ENCODE results near the gene DLX3. TPM values are rescaled to one million over a fixed set of nuclear protein-coding genes. Genes with fewer than 3 reads are reported as not detected.

The DLX3 gene
- total RNA-seq, 2 donors from 2014 or later = 0.12 TPM; not detected in 1

DNA sequence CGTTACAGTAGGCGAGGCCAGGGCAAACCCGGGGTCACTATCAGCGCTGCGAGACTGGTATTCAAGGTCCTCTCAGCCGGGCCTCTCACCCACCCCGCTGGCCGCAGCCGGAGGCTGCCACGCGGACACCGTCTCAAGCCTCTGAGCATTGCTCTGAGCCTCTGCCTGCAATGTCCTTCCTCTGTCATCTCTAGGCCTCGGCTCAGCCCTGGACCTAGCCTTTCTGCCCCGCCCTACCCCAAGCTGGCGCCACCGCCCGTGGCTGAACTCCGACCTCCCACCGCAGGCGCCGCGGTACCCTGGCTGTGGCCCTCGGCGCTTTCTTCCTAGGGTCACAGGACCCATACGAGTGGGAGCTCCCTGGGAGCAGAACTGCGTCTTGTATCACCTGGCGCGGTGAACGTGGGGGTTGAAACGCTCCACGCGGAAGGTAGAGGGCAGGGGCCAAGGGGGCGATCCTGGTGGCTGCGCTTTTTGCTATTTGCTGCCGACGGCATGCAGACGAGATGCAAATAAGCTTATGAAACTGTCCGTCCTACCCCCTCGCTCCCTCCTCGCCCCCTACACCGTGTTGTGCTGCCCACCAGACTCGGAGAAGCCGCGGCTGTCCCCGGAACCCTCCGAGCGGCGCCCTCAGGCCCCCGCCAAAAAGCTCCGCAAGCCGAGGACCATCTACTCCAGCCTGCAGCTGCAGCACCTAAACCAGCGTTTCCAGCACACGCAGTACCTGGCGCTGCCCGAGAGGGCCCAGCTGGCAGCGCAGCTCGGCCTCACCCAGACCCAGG is 22.3 kb downstream of the DLX3 start:
- Histone ChIP-seq H3K27ac (no peak overlapping the region), H3K36me3 (no peaks in the 10 kb centered on the region), H3K27me3 (peaks cover 22 to 59% of the 10 kb centered on the region in 2 donors), H3K4me1 (peaks cover 0 to 38% of the 10 kb centered on the region in 2 donors), H3K4me3 (peak overlapping the region in 1 of 2 donors; percentile 27), H3K9me3 (no peaks in the 10 kb centered on the region)
- TF ChIP-seq, protein P1, sequence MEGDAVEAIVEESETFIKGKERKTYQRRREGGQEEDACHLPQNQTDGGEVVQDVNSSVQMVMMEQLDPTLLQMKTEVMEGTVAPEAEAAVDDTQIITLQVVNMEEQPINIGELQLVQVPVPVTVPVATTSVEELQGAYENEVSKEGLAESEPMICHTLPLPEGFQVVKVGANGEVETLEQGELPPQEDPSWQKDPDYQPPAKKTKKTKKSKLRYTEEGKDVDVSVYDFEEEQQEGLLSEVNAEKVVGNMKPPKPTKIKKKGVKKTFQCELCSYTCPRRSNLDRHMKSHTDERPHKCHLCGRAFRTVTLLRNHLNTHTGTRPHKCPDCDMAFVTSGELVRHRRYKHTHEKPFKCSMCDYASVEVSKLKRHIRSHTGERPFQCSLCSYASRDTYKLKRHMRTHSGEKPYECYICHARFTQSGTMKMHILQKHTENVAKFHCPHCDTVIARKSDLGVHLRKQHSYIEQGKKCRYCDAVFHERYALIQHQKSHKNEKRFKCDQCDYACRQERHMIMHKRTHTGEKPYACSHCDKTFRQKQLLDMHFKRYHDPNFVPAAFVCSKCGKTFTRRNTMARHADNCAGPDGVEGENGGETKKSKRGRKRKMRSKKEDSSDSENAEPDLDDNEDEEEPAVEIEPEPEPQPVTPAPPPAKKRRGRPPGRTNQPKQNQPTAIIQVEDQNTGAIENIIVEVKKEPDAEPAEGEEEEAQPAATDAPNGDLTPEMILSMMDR (IDR thresholded peaks at IDR 0.05) = no peak
- no peak for DNase-seq (ENCODE audit: low spot score)

DNA sequence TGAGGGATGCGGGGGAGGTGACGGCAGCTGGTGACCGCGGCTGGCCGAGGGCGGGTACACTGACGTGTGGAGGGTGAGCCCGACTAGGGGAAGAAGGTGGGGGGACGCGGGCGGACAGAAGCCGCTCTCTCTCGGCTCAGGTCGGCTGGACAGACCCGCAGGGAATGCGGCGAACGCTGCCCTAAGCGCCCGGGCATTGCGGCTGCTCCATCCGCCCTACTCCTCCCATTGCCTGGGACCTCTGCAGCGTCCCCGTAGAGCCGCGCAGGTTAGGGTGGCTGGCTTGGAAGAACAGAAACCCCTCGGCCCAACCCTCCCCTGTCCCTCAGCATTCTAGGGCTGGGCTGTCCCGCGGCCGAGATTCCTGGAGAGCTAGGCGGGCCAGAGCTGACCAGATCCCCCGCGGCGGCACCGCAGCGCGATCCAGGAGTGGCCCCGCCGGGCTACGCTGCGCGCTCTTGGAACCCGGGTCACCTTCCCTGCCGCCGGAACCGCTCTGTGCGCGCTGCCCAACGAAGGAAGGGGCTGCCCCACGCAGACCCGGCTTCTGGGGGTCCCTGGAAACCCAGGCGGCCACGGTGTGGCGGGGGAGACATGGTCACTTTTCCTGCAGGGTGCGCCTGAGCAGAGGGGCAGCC is 23.1 kb downstream of the DLX3 start:
- no peaks in the 10 kb centered on the region for H3K36me3 ChIP-seq
- peaks cover 0 to 38% of the 10 kb centered on the region in 2 donors for H3K4me1 ChIP-seq
- H3K9me3 ChIP-seq = no peaks in the 10 kb centered on the region
- no peak for DNase-seq (ENCODE audit: low spot score)
- TF ChIP-seq, protein P1 (IDR thresholded peaks at IDR 0.05) = no peak
- H3K4me3 ChIP-seq = peak overlapping the region in 1 of 2 donors; percentile 27
- H3K27ac ChIP-seq = no peak overlapping the region
- peaks cover 27 to 62% of the 10 kb centered on the region in 2 donors for H3K27me3 ChIP-seq

DNA sequence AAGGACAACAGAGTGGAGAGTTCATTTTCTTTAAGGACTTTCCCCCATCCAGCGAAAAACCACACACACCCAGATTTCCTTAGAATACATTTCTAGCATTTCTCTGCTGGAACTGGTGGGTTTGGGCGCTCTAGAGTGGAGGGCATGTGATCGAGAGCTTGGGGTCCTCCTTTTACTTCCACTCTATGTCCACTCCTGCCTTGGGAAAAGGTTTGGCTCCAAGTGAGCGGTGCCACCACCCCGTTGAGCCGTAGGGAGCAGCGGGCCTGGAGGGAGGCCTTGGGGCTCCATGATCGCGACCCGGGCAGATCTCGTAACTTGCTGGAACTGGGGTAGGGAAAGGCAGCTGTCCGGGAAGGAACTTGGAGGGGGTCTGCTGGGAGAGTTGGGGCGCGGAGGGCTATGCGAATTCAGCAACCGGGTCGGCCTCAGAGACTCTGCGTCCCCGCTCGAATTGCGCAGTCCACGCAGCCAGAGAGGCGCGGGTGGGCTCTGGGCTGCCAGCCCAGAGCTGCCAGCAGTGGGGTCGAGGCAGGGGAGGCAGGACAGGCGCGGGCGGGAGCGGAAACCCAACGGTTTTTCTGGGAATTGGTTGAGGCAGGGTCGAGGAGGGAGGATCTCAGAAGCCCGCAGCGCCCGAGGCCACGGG is 23.7 kb downstream of the DLX3 start:
- DNase-seq (ENCODE audit: low spot score) = no peak

DNA sequence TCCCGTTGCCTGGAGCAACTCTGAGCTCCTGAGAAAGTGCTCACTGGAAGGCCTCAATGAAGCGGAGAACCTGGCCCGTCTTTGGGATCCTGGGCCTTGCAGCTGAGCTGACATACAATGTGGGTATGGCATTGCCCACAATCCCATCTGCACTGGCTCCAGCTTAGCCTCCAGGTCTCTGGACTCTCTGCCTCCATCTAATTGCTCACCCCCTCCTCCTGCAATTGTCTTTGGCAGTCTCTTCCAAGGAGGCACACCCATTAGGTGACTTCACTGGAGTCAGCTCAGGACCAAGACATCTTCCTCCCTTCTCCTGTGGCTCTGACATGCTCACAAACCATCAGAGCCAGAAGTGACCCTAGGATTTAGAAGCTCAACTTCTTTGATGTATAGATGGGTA is 24.5 kb downstream of the DLX3 start:
- Histone ChIP-seq H3K4me1 (peaks cover 0 to 38% of the 10 kb centered on the region in 2 donors), H3K36me3 (no peaks in the 10 kb centered on the region), H3K4me3 (no peak overlapping the region), H3K27me3 (peaks cover 36 to 69% of the 10 kb centered on the region in 2 donors), H3K9me3 (no peaks in the 10 kb centered on the region), H3K27ac (no peak overlapping the region)
- no peak for DNase-seq (ENCODE audit: low spot score)
- TF ChIP-seq, protein P1 (IDR thresholded peaks at IDR 0.05) = no peak

More for the DNA sequence above, 23.7 kb downstream of the DLX3 start:
- no peaks in the 10 kb centered on the region for H3K36me3 ChIP-seq
- no peaks in the 10 kb centered on the region for H3K9me3 ChIP-seq
- peaks cover 0 to 38% of the 10 kb centered on the region in 2 donors for H3K4me1 ChIP-seq
- H3K27me3 ChIP-seq = peaks cover 32 to 62% of the 10 kb centered on the region in 2 donors
- TF ChIP-seq, protein P1 (IDR thresholded peaks at IDR 0.05) = no peak
- H3K4me3 ChIP-seq = peak overlapping the region in 1 of 2 donors; percentile 27
- H3K27ac ChIP-seq = no peak overlapping the region

DNA sequence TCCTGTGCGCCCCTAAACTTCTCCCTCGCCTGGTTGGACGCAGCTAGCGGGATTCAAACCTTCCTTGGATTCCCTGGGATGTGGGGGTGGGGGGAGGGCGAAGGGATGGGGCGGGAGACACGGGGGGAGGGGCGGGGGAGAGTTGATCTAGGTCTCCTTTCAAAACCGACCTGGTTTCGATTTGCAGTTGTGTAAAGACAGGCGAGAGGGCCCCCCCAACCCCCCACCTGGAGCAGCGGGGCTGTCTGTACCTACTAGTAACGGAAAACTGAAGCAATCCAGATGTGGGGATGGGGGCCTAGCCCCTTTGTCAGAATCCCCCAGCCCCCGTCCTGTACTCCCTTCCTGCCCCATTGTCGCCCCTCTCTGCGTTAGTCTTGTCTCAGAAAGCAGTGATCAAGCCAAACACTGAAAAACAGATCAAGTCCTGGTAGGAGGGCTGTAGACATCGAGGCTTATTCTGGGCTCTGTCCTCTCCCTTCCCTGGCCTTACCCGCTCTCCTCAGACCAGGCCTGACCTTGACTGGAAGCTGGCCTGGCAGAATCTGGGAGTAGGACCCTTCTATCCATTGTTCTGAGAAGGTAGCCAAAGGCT is 25.1 kb downstream of the DLX3 start:
- H3K27me3 ChIP-seq = peaks cover 42 to 75% of the 10 kb centered on the region in 2 donors
- H3K36me3 ChIP-seq = no peaks in the 10 kb centered on the region
- DNase-seq (ENCODE audit: low spot score) = no peak
- H3K9me3 ChIP-seq = no peaks in the 10 kb centered on the region
- H3K27ac ChIP-seq = no peak overlapping the region
- peak overlapping the region in 1 of 2 donors; percentile 44 for H3K4me3 ChIP-seq
- TF ChIP-seq, protein P1 (IDR thresholded peaks at IDR 0.05) = no peak
- H3K4me1 ChIP-seq = peaks cover 0 to 42% of the 10 kb centered on the region in 2 donors

Data from right atrium auricular region (tissue), 2 donors.